NCI-H345 treated with DMSO at 0.1 percent for 48 hours (cell line): ENCODE measurements around the gene NFS1.
A peak's percentile ranks its signal among the peaks of the same experiment; 100 is the strongest.

Source experiments
- DNase-seq: peaks from one replicate; lab custom pipeline; 2025; ENCODE audit not compliant: unreplicated experiment; lab: John Stamatoyannopoulos, UW

Gene NFS1

DNA sequence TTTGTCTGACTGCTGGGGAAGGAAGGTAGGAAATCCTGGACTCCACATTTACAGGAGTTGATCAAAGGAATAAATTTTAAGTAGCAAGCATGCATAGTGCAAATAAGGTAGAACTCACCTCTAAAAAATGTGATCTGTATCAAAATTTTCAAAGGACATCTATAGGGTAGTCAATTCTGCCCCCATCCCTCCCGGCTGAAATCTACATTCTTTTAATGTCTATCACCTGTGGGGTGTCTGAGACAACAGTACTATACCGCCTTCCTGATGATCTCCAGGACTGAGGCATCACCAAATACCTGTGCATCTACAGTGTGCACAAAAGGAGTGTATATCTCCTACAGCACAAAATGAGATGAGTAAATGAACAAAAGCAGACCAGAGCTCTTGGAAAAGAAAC lies 54.3 kb downstream of the NFS1 start:
- no peak for DNase-seq

DNA sequence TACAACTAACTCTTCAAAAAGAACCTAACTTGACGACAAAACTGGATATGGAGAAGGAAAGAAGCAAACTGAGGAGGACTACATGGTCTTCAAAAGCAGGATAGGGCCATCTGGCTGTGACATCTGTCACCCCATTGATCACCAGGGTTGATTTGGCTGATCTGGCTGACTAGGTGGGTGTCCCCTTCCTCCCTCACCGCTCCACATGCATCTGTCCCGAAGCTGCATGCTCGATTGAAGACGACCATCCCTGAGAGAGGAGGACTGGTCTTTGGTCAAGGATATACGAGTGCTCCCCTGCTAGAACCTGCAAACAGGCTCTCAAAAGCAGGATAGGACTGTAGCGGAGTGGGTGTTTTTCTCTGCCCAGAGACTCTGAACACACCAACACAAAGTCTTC lies 56.1 kb downstream of the NFS1 start:
- no peak for DNase-seq

DNA sequence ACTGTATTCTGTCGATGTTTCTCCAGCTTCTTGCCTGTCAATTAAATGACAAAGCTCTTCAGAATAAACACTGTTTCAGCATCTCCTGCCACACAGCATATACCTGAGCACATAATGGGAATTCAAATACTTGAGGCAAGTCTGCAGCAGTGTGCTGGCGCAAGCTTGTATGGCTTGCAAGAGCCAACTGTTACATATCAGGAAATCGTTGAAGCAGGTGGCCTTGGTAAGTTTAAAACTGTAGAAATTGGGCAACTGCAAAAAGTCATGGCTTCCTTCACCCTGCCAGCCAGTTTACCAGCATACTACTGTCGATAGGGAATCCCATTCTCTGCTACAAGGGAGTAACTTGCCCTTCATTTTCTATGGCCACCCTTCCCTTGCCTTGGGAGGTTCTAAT lies 57.4 kb downstream of the NFS1 start:
- DNase-seq, result no peak

DNA sequence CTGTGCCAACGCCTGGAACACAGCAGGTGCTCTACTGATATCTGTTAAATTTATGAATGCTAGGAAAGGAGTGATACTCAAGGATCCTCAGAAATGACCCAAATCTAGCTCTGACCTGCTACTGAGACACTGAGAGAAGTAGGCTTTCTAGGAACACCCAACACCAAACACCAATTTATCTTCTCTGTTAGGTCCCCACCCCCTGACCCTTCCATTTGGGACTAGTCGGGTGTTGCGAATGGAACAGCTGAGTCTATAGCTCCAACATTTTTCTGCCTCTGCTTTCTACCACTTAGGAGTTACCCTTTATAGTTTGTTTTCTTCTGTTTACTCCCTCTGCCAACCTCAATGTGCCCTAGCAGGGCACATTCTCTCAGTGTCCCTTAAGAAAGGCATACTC lies 58.4 kb downstream of the NFS1 start:
- DNase-seq, result no peak

DNA sequence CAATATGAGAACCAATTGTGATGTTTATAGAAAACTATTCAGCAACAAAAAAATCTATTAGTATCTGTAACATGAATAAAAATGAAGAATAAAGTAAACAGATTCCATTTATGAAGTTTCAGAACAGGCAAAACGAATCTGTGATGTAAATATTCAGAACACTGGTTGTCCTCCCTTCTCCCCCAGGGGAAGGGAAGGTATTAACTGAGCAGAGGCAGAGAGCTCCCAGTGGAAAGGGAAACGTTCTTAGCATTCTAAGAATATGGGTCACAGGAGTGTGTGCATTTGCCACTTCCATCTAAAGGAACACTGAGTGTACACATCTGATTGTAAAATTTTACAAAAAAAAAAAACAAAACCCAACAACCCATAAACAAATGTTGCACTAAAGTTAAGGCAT lies 60.4 kb downstream of the NFS1 start:
- DNase-seq, result no peak

DNA sequence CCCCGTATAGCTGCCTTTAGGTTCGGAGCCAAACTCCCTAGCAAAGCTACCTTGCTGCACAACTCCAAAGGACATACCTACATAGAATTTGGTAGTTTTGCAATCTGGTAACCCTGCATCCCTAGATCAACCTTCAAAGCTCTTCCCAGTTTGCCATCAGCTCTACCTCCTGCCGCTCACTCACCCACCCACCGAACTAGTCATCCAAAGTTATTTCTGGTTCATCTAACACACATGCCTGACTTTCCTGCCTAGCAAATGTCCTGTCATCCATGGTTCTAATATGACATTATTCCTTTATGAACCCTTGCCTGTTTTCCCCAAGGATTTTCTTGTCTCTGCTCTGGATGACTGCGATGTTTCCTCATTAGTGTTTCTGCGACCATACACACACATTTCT lies 61.9 kb downstream of the NFS1 start:
- DNase-seq, result no peak

DNA sequence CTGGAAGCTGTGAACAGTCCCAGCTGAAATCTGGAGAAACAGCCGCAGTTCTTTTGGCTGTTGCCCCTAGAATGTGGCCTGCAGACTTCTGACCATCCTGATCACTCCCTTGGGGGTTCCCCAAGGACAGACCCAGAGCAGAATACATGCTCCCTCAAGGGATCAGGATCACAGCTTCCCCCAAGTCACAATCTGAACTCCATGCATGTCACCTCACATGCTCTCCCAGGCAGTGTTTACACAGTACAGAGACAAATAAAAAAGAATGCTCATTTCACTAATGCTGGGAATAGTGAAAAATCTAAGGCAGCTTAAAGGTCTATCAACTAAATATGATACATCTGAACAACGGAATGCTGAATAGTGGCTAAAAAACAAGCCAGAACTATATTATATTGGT lies 63.1 kb downstream of the NFS1 start:
- DNase-seq, result no peak

DNA sequence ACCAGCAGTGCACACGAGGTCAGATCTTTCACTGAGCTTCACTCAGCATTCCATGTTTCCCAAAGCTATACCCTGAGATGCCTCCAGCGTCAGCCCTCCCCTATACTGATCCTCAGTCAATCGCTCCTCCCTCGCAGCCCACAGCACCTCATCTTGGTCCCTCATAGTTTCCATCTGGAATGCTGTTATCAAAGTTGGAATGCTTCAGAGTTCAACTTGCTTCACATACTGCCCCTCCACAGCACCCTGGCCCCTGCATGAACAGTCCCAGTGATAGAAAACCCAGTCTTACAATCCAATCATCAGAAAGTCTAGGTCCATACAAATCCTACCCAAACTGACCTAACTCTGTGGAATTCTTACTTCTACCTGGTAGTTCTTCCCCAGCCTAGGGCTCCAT lies 63.5 kb downstream of the NFS1 start:
- no peak for DNase-seq

DNA sequence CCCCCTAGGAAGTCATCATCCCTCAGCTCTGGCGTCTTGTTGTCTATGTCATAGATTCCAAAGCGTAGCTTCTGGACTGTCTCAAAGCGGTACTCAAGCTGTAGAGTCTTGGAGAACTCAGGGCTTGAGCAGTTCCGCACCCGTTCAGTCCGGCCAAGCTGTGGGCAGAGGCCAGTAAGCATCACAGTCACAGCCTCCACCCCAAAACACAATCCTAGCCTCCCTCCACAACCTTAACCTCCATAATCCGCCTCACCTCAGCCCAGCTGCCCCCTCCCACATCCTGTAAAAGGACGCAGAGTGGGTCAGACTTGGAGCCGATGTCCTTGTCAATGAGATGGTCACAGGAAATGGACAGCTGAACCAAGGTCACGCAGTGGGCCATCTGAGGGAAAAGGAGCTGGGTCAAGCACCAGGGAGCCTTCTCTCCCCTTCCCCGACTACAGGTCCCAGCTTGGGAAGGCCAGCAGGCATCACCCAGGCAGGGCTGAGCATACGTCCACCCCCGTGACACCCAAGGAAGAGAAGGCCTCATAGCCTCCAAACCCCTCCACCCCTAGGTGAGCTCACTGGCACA lies 66.5 kb downstream of the NFS1 start:
- no peak for DNase-seq

DNA sequence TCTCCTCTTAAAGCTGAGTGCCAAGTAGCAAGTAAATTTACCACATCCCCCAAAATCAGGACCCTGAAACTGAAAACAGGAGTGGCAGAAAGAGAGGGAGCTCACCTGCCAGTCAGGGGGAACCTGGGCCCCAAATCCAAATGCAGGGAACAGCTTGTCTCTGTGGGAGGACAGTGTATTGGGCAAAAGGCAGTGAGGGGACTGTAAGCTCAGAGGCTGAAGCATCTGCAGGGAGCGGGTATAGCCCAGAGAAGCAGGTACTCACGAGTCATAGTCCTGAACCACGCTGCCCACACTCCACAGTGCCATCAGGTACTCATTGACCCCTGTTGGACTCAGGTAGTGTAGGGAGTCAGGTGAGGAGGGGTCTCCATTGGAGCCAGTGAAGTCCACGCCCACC lies 68.5 kb downstream of the NFS1 start:
- no peak for DNase-seq

DNA sequence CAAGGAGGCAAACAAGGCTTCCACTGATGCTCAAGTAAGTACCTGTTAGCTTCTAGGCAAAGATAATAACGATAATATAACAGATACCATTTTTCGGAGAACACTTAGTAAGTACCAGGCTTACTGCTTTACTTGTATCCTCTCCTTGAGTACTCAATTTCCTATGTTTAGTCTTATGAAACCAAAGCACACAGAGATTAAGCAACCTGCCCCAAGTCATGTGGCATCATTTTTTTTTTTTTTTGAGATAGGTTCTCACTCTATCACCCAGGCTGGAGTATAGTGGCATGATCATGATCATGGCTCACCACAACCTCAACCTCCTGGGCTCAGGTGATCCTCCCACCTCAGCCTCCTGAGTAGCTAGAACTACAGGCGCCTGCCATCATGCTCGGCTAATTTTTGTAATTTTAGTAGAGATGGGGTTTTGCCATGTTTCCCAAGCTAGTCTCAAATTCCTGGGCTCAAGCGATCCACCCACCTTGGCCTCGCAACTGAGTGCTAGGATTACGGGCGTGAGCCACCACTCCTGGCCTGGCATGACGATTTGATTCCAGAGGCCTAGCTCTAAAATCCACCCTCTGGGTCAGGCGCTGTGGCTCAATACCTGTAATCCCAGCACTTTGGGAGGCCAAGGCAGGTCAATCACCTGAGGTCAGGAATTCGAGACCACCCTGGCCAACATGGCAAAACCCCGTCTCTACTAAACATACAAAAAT lies 69.6 kb downstream of the NFS1 start:
- DNase-seq, result no peak

DNA sequence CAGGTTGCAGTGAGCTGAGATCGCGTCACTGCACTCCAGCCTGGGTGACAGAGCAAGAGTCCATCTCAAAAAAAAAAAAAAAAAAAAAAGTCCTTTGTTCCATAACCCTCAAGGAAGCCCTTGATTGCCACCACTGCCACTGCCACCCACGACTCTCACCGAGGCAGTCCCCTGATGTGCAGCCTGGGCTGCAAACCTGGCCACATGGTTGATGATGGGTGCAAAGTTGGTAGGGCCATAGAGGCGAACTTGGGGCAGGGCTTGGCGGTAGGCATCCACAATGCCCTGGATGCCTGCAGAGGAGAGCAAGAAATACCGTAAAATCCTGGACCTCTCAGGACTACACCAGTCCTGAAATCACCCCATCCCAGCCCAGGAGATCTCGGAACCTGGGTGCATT lies 72.0 kb downstream of the NFS1 start:
- no peak for DNase-seq

DNA sequence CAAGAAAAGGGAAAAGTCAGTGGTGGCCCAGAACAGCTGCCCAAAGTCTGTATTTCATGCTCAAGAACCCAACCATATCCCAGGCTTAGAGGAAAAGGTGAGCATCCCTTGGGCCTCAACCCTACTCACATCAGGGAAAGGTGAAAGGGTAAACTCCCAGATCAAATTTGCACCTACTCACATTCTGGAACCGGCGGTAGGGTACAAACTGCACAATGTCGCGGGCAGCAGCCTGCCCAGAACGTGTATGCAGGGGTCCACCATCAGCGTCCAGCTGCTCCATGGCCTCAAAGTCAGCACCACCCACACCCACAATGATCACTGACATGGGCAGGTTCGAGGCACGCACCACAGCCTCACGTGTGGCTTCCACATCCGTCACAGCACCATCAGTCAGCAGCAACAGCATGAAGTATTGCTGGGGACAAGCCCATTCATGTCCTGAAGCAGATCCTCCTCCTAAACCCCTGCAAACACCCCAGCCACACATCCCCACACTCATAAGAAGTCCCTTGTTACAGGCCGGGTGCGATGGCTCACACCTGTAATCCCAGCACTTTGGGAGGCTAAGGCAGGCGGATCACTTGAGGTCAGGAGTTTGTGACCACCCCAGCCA lies 72.7 kb downstream of the NFS1 start:
- DNase-seq, result no peak

DNA sequence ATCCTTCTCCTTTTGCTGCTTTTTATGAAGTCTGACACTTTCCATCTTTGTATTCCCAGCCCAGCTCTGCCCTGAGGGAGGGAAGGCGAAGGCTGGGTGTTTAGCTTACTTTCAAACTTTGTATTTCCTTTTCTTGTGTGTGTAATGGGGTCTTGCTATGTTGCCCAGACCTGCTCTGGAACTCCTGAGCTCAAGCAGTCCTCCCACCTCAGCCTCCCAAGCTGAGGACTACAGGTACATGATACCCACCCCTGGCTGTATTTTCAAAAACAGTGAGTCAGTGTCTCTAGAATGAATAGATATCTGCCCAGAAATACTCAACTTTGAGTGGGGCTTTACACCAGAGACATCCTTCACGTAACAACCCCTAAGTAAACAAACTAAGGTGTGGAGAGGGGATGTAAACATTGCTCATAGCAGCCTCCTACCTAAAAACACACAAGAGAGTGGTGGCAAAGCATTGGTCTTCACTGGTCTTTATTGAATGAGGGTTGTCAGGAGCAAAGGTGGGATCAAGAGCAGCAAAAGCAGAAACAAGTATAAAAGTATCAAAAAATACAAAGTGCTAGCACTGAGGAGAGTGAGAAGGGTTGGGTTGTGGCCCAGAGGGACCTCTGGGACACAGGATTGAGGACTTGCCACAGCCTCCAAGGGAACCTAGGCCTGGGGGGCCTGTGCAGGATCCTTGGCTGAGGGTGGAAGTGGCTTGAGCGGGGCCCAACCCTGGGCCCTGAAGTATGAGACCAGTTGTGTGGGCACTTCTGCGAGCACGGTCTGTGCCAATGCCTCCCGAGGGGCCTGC lies 73.4 kb downstream of the NFS1 start:
- no peak for DNase-seq

DNA sequence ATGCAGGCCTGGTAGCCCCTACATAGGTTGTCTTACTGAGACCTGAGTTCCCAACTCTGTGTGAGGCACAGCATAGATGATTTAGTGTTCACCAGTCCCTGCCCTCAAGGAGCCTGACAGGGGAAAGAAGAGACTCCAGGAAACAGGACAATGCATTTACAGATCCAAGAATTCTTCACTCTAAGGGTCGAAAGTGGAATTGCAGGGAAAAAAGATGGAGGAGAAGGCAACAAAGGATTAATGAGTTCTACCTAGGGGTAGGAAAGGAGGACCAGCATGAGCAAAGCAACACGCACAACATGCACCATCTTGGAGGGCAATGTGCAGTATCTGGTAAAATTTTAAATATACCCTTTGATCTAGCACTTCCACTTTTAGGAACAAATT lies 77.6 kb downstream of the NFS1 start:
- no peak for DNase-seq

DNA sequence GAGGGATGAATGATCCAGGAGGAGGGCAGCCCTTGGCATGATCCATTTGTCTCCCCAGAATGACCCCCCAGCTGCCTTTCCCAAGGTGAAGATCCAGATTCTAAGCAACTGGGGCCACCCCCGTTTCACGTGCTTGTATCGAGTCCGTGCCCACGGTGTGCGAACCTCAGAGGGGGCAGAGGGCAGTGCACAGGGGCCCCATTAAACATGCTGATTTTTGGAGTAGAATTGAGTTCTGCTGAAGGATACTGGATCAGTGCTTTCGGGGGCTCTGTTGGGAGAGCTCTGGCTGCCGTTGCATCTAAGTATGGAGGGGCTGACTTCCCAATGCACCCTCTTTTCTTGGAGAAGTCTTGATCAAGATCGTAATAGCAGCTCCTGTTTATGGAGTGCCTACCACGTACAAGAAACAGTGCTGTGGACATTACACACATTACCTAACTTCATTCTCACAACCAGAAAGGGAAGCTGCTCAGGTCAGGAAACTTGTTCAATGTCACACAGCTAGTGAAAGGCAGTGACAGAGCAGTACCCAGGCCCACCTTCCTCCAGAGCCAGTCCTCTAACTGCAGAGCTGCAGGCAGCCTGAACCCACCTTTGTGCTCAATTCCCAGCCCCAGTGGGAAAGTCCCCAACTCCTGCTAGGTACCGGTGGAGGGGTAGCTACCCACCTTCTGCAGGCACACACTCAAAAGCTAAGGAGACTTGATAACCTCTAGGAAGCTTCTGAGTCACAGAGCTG lies 78.2 kb downstream of the NFS1 start:
- DNase-seq, result no peak

DNA sequence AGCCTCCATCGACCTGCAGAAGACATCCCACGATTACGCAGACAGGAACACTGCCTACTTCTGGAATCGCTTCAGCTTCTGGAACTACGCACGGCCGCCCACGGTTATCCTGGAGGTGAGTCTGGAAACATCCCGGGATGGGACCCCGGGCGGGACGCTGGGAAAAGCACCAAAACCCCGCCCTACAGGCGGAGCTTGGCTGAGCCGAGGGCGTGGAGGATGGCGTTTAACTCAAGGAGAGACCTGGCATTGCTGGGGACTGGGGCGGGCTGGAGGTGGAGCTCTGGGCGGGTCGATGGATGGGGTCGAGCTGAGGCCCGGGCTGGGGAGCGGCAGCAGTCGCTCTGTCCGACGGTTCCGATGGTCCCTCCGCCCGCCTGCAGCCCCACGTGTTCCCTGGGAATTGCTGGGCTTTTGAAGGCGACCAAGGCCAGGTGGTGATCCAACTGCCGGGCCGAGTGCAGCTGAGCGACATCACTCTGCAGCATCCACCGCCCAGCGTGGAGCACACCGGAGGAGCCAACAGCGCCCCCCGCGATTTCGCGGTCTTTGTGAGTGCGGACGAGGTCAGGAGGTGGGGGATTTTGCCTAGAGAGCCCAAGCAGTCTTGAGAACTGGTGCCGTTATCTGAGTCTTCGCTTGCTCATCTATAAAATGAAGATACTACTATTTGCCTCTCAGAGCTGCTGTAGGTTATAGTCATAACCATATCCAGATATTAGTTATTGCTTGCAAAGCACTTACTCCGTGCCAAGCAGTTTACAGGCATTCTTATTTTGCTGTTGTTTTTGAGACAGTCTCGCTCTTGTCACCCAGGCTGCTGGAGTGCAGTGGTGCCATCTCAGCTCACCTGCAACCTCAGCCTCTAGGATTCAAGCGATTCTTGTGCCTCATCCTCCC lies 79.7 kb downstream of the NFS1 start:
- peak; percentile 80 for DNase-seq

DNA sequence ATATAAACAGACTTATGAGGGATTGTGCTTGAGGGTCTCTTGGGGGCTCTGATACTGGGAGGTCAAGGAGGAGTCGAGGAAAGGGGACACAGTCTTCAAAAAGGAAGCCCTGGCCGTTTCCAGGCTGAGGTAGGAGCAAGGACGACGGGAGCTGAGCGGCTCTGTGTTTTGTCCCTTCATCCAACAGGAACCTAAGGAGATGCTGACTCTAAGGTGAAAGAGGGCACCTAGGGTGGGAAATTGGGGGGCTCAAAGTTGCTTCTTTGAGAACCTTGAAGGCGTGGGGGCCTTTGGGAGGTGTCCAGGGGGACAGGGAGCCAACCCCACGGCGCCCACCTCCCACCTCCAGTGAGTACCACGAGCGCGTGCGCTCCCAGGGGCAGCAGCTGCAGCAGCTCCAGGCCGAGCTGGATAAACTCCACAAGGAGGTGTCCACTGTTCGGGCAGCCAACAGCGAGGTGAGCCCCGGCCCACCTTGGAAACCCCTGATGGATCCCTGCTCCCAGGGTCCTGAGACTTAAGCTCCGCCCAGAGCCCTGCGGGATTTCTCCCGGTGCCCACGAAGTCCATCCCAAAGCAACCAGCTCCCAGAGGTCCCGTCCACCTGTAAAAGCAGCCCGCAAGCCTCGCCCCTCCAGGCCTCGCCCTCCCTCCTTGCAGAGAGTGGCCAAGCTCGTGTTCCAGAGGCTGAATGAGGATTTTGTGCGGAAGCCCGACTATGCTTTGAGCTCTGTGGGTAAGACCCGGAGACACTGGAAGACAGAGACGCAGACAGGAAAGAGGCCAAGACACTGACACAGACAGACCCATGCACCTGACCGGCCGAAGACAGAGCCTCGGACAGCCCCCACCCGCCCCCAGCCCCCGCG lies 80.7 kb downstream of the NFS1 start:
- peak; percentile 48 for DNase-seq
